HepG2 (cell line): ENCODE results near the gene NSG2. TPM values are rescaled to one million over a fixed set of nuclear protein-coding genes. Genes with fewer than 3 reads are reported as not detected.
"Not testable (repeated sequence)": the region's sequence is repeated elsewhere in the genome, so short reads cannot be mapped to it uniquely, and the experiment has no call there.

Experiments used
- ATAC-seq: fragments of 200-7000 bp; cut with Tn5 transposase; 3 replicates; pipeline ENCODE4 v1.9.1; 2020; ENCODE audit warnings: mild to moderate bottlenecking, moderate library complexity
- BruUV-seq: library from RNA; stranded (reverse); fragments of 400-500 nt; replicated peaks from 2 replicates; lab custom pipeline; 2021; lab: Mats Ljungman, UMichigan
- CTCF ChIA-PET: fragments of 300-600 bp; formaldehyde crosslinking; extraction: SDS; loops from one replicate; lab custom pipeline; 2021; ENCODE audit warnings: low total read pairs, inconsistent platforms, low intra/inter-chr PET ratio; lab: Yijun Ruan, JAX
- POLR2A ChIA-PET: fragments of 350-600 bp; sonication (Branson Sonifier 250); formaldehyde crosslinking; loops from one replicate; lab custom pipeline; 2020; ENCODE audit warnings: antibody characterized with exemption, inconsistent platforms; lab: Yijun Ruan, JAX
- DNase-seq: peaks from one replicate; pipeline ENCODE4 v3.0.0-alpha.2; 2015; ENCODE audit warnings: low spot score
- FAIRE-seq: peaks from 3 replicates; lab custom pipeline; 2011; peaks lifted over from hg19 to GRCh38; lab: Jason Lieb, UNC
- H2AFZ ChIP-seq: one replicate; pipeline ENCODE4 v1.6.1; 2011; ENCODE audit warnings: low read length, inconsistent platforms
- H3K27ac ChIP-seq: fragments of 300-600 bp; 3 replicates; pipeline ENCODE4 v1.8.0; 2011; ENCODE audit warnings: mixed run types, mild to moderate bottlenecking, mixed read lengths, low read length, inconsistent platforms; ENCODE audit not compliant: insufficient read depth; ENCODE audit errors: extremely low read length
- H3K27me3 ChIP-seq, 2 experiments: fragments of 200-600 bp in 1 of 2; 2 replicates in 1 of 2; 3 replicates in 1 of 2; pipeline versions ENCODE4 v1.6.0 to v1.8.0; 2011; ENCODE audit warnings: low read length in 2 of 2, mild to moderate bottlenecking in 2 of 2, moderate library complexity in 2 of 2, inconsistent platforms in 1 of 2; ENCODE audit not compliant: insufficient read depth in 2 of 2, control insufficient read depth in 1 of 2
- H3K36me3 ChIP-seq, 2 experiments: fragments of 200-600 bp in 1 of 2; replicated peaks in 1 of 2; 2 replicates in 1 of 2; 3 replicates in 1 of 2; pipeline versions ENCODE4 v1.5.1 to v1.8.0; 2011; ENCODE audit warnings: low read length in 2 of 2, inconsistent platforms in 1 of 2; ENCODE audit not compliant: insufficient read depth in 2 of 2, control insufficient read depth in 1 of 2
- H3K4me1 ChIP-seq: 2 replicates; pipeline ENCODE4 v1.5.1; 2012; ENCODE audit warnings: low read length, inconsistent platforms; ENCODE audit not compliant: insufficient read depth
- H3K4me2 ChIP-seq: 2 replicates; pipeline ENCODE4 v1.6.0; 2011; ENCODE audit warnings: low read depth, low read length, inconsistent platforms
- H3K4me3 ChIP-seq, 3 experiments: fragments of 200-600 bp in 1 of 3; sonication (generic), shearing (Covaris generic) in 1 of 3; replicated peaks in 1 of 3; 2 replicates each; pipeline ENCODE4 v1.5.1; 2011 to 2016; ENCODE audit warnings: low read length in 3 of 3, inconsistent platforms in 2 of 3, low read depth in 2 of 3, mild to moderate bottlenecking in 2 of 3, control low read depth in 1 of 3, mixed read lengths in 1 of 3; ENCODE audit not compliant: insufficient read depth in 1 of 3
- H3K79me2 ChIP-seq: one replicate; pipeline ENCODE4 v1.6.1; 2011; ENCODE audit warnings: low read length, inconsistent platforms; ENCODE audit not compliant: insufficient read depth
- H3K9ac ChIP-seq: 2 replicates; pipeline ENCODE4 v1.6.0; 2011; ENCODE audit warnings: mild to moderate bottlenecking, low read depth, low read length, inconsistent platforms; ENCODE audit not compliant: insufficient read depth
- H3K9me3 ChIP-seq: 2 replicates; pipeline ENCODE4 v1.5.1; 2012; ENCODE audit warnings: mild to moderate bottlenecking, low read length
- H4K20me1 ChIP-seq: 2 replicates; pipeline ENCODE4 v1.6.0; 2011; ENCODE audit warnings: inconsistent platforms, mild to moderate bottlenecking, low read length, moderate library complexity; ENCODE audit not compliant: insufficient read depth
- ETV5 ChIP-seq: IDR thresholded peaks from 2 replicates; pipeline ENCODE4 v1.6.1; 2018; ENCODE audit warnings: missing biosample characterization, missing genetic modification reagents, inconsistent platforms, borderline replicate concordance
- GFI1 ChIP-seq: sonication (generic); formaldehyde crosslinking; IDR thresholded peaks from 2 replicates; pipeline ENCODE4 v1.5.0; 2020; ENCODE audit warnings: missing genetic modification reagents, mild to moderate bottlenecking, borderline replicate concordance
- HOXA5 ChIP-seq: sonication (generic); formaldehyde crosslinking; IDR thresholded peaks from 2 replicates; pipeline ENCODE4 v1.4.0; 2020; ENCODE audit warnings: missing genetic modification reagents
- KDM4B ChIP-seq: sonication (generic); formaldehyde crosslinking; IDR thresholded peaks from 2 replicates; pipeline ENCODE4 v1.4.0; 2020; ENCODE audit warnings: missing genetic modification reagents
- MEIS2 ChIP-seq: sonication (generic); formaldehyde crosslinking; IDR thresholded peaks from 2 replicates; pipeline ENCODE4 v1.9.0; 2021; ENCODE audit warnings: mild to moderate bottlenecking, missing genetic modification reagents
- SIN3B ChIP-seq: fragments of 150-350 bp; IDR thresholded peaks from 2 replicates; pipeline ENCODE4 v1.6.1; 2014; ENCODE audit warnings: low read length
- SP5 ChIP-seq: IDR thresholded peaks from 2 replicates; pipeline ENCODE4 v1.6.1; 2016; ENCODE audit warnings: low read depth, borderline replicate concordance
- TEAD3 ChIP-seq: optimal IDR thresholded peaks from 2 replicates; pipeline ENCODE3; 2016; ENCODE audit warnings: borderline replicate concordance
- TOE1 ChIP-seq: sonication (generic); formaldehyde crosslinking; IDR thresholded peaks from 2 replicates; pipeline ENCODE4 v1.4.0; 2020; ENCODE audit warnings: mild to moderate bottlenecking, missing genetic modification reagents
- ZNF296 ChIP-seq: sonication (generic); formaldehyde crosslinking; conservative IDR thresholded peaks from 2 replicates; pipeline ENCODE4 v1.5.0; 2020; ENCODE audit warnings: mild to moderate bottlenecking, missing genetic modification reagents
- ZNF432 ChIP-seq: sonication (generic); formaldehyde crosslinking; IDR thresholded peaks from 2 replicates; pipeline ENCODE4 v1.5.0; 2020; ENCODE audit warnings: missing genetic modification reagents, mild to moderate bottlenecking, borderline replicate concordance
- ZSCAN22 ChIP-seq: sonication (generic); formaldehyde crosslinking; IDR thresholded peaks from 2 replicates; pipeline ENCODE4 v1.4.0; 2020; ENCODE audit warnings: mild to moderate bottlenecking, missing genetic modification reagents
- ZSCAN9 ChIP-seq: IDR thresholded peaks from 2 replicates; pipeline ENCODE4 v1.6.1; 2016; ENCODE audit warnings: borderline replicate concordance
- WGBS: methylation state at CpG from one replicate; pipeline ENCODE4 v1.1.6; 2017; ENCODE audit warnings: low lambda C conversion rate; 5-methylcytosine and 5-hydroxymethylcytosine counted together
- in situ Hi-C: cut with HindIII; loops from 2 replicates; pipeline ENCODE4 v1.10.0; 2017; ENCODE audit warnings: low pct_unique_long_range_greater_than_20kb; ENCODE audit not compliant: extremely low pct_ligation_motif_present
- intact Hi-C: fragments of 100-400 bp; cut with micrococcal nuclease; formaldehyde crosslinking; loops from one replicate; pipeline ENCODE4 v1.10.0; 2022; ENCODE audit not compliant: unreplicated experiment
- polyA plus RNA-seq, 8 experiments: library from polyadenylated mRNA; depleted of rRNA in 3 of 8; stranded (reverse) in 7 of 8; unstranded in 1 of 8; fragments of >200 nt; fragmentation: Illumina TruSeq in 4 of 8; extraction: Trizol in 4 of 8; gene quantifications; 2 replicates each; pipeline versions ENCODE4 v1.2.1 to v1.2.3, GENCODE V29; 2011 to 2016; ENCODE audit warnings: low read depth in 4 of 8, missing spikeins in 1 of 8, mixed read lengths in 1 of 8; ENCODE audit not compliant: insufficient read depth in 1 of 8
- total RNA-seq, 5 experiments: library from RNA; depleted of rRNA; stranded (reverse); fragments of >200 nt; fragmentation: Illumina TruSeq; extraction: Trizol; gene quantifications; 2 replicates each; pipeline ENCODE4 v1.2.3, GENCODE V29; 2016; ENCODE audit warnings: low read depth in 1 of 5

The NSG2 gene
- total and polyA plus RNA-seq, 2 of the 13 experiments (the other 11 are each of a cell fraction or from before 2014, with no cell fraction given) = 0.21 TPM; not detected in 1

DNA sequence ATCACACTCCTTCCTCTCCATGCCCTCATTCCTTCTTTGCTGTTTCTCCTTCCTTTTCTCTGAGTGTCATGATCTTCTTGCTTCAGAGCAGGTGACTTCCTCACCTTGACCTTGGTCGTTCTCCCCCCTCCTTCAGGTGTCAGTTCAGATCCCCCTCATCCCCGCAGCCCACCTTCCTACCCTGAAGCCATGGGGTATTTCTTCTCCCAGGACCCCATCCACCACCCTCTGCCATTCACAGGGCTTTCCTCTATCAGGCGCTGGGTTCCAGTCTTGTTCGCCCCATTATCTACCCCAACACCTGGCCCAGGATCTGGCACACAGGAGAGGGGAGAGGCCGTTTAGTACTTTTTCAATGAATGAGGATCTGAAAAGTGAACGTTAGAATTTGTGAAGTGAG, 101.0 kb downstream of the NSG2 start:
- TF ChIP-seq ZNF432 (no peak), GFI1 (CRISPR knock-in tag) (no peak), MEIS2 (CRISPR knock-in tag) (no peak), SP5 (CRISPR knock-in tag) (no peak), KDM4B (CRISPR knock-in tag) (no peak), HOXA5 (no peak), ZSCAN22 (CRISPR knock-in tag) (no peak), ZSCAN9 (CRISPR knock-in tag) (no peak), SIN3B (no peak), ETV5 (CRISPR knock-in tag) (no peak), TEAD3 (CRISPR knock-in tag) (no peak), TOE1 (CRISPR knock-in tag) (no peak), ZNF296 (CRISPR knock-in tag) (no peak)
- CTCF ChIA-PET = no interaction called here
- in situ Hi-C loops = no loop called here

DNA sequence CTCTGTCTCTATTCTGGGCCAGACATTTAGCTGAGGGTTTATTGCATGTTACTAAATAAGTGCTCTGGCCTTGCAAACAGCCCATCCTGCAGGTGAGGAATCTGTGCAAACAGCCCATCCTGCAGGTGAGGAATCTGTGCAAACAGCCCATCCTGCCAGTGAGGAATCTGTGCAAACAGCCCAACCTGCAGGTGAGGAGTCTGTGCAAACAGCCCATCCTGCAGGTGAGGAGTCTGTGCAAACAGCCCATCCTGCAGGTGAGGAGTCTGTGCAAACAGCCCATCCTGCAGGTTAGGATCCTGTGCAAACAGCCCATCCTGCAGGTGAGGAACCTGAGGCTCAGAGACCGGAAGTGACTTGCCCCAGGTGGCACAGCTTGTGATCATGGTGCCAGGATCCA, 101.5 kb downstream of the NSG2 start:
- H3K79me2 ChIP-seq, H3K27me3 ChIP-seq, H3K36me3 ChIP-seq, in situ Hi-C loops, POLR2A ChIA-PET, BruUV-seq, H2AFZ ChIP-seq, H3K4me1 ChIP-seq, FAIRE-seq, CTCF ChIA-PET, H3K4me3 ChIP-seq, H3K9me3 ChIP-seq, intact Hi-C loops, H4K20me1 ChIP-seq, H3K4me2 ChIP-seq, H3K9ac ChIP-seq, H3K27ac ChIP-seq, ATAC-seq, DNase-seq: not testable (repeated sequence)
- 0% methylated on average over 1 of the region's 1 CpG for WGBS

More for the DNA sequence above, 101.0 kb downstream of the NSG2 start:
- Histone ChIP-seq H3K9me3 (no peaks in the 10 kb centered on the region), H2AFZ (no peak overlapping the region), H3K79me2 (no peaks in the 10 kb centered on the region), H3K4me2 (no peak overlapping the region), H3K4me1 (no peaks in the 10 kb centered on the region), H3K27ac (no peak overlapping the region), H3K27me3 (peaks cover 1 to 6% of the 10 kb centered on the region in 2 experiments; a peak in 3 of 5 replicates), H3K9ac (no peak overlapping the region), H3K4me3 (no peak overlapping the region), H3K36me3 (no peaks in the 10 kb centered on the region), H4K20me1 (no peaks in the 10 kb centered on the region)
- POLR2A ChIA-PET = no interaction called here
- FAIRE-seq (no peak), ATAC-seq (no peak), DNase-seq (no peak)
- WGBS = 1% methylated on average over 6 of the region's 6 CpGs
- no TSS peak for BruUV-seq
- intact Hi-C loops = no loop called here
